ENCODE results near the gene RMND1.

- TF ChIP-seq CTCF (IDR thresholded peaks at IDR 0.05) (no peak), ZFX (IDR thresholded peaks at IDR 0.05; ENCODE audit: borderline replicate concordance) (no peak)
These were observed 62.2 kb downstream of the RMND1 start for GRCh38 chr6:151389618-151390275.
